ENCODE data around the gene MAT1A.

The MAT1A gene

DNA sequence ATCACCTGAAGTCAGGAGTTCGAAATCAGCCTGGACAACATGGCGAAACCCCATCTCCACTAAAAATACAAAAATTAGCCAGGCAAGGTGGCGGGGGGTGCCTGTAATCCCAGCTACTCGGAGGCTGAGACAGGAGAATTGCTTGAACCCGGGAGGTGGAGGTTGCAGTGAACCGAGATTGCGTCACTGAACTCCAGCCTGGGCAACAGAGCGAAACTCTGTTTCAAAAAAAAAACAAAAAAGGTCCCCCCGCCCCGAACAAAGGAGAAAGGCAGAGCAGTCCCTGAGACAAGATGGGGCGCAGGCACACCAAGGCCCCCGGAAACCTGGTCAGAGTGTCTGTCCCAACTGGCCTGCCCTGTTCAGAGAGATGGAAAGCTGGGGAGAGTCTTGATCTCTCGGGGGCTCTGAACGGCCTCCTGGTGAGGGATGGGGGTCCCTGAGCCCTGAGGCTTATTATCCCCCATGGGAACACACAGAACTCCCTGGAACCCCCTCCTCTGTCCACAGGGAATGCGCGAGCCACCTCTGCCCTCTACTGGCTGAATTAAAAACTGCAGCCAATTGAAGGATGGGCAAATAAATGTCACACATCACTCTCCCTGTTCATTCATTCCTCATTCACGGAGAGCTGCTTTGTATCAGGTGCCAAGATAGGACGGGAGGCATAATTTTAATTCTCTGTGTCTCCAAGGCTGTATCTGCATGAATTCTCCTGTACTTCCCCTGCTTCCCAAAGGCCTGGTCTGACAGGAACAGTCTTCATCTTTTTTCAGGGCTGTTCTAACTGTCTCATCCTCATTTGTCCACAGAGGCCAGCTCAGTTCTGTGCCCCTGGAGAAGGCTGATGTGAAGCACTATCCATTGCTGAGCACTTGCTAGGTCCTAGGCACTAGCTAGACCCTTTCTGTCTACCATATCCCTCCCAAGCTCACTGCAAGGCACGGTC lies 28.9 kb downstream of the MAT1A start:
- TF ChIP-seq, protein P1, sequence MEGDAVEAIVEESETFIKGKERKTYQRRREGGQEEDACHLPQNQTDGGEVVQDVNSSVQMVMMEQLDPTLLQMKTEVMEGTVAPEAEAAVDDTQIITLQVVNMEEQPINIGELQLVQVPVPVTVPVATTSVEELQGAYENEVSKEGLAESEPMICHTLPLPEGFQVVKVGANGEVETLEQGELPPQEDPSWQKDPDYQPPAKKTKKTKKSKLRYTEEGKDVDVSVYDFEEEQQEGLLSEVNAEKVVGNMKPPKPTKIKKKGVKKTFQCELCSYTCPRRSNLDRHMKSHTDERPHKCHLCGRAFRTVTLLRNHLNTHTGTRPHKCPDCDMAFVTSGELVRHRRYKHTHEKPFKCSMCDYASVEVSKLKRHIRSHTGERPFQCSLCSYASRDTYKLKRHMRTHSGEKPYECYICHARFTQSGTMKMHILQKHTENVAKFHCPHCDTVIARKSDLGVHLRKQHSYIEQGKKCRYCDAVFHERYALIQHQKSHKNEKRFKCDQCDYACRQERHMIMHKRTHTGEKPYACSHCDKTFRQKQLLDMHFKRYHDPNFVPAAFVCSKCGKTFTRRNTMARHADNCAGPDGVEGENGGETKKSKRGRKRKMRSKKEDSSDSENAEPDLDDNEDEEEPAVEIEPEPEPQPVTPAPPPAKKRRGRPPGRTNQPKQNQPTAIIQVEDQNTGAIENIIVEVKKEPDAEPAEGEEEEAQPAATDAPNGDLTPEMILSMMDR (IDR thresholded peaks at IDR 0.05) = peak; percentile 96

DNA sequence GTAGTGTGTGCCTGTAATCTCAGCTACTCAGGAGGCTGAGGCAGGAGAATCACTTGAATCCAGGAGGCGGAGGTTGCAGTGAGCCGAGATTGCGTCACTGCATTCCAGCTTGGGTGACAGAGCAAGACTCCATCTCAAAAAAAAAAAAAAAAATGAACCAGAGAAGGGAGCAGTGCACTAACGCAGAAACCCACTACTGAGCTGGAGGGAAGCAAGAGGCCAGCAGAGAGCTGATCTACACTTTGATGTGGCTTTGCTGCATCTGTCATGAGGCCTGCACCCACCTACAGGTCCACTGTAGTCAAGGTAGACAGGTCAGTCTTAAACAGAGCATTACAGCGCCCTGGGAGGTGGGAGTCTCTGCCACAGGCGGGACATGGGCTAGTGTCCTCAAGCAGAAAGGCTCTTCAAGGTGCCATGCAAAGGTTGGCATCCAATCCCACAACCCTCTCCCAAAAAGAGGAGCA lies 30.0 kb downstream of the MAT1A start:
- TF ChIP-seq, protein P1 (IDR thresholded peaks at IDR 0.05) = no peak

DNA sequence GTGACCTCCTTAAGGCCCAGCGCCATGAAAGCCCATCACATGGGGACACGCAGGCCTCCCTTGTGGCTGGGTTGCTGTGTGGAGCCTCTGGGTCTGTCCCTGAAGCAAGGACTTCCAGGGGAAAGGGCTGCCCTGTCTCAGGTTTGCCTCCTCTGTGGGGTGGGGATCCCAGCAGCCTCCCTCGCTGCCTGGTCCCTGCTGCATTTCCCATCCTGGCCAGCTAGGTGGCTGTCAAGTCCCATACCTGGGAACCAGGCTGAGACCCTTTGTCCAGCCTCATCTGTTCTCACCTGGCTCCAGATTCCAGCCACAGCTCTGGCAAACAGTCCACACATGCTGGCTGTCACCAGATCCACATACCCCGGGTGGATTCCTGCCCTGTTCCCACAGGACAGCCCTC lies 32.7 kb downstream of the MAT1A start:
- TF ChIP-seq, protein P1 (IDR thresholded peaks at IDR 0.05) = peak; percentile 57

DNA sequence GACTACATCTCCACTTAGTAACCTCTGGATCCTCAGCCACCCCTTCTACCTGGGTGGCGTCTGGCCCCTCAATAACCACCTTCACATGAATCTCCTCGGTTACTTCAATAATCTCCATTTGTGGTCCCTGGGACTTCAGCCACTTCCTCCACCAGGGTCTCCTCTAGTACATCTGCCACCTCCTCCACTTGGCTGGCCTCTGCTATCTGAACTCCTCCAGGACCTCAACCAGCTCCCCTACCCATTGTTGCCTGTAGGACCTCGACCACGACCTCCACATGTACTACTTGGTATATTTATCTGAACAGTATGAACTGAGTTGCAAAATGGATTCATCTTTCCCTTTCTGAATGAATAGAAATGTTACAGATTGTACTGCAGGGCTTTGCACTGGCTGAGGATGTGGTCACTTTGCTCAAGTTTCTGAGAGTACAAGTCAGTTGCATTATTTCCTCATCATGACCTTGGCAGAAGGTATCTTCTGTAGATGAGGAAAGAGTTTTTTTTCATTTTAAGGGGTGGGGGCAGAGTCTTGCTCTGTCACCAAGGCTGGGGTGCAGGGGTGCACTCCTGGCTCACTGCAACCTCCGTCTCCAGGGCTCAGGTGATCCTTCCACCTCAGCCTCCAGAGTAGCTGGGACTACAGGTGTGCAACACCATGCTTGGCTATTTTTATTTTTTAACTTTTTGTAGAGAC lies 36.0 kb downstream of the MAT1A start:
- TF ChIP-seq, protein P1 (IDR thresholded peaks at IDR 0.05) = no peak

DNA sequence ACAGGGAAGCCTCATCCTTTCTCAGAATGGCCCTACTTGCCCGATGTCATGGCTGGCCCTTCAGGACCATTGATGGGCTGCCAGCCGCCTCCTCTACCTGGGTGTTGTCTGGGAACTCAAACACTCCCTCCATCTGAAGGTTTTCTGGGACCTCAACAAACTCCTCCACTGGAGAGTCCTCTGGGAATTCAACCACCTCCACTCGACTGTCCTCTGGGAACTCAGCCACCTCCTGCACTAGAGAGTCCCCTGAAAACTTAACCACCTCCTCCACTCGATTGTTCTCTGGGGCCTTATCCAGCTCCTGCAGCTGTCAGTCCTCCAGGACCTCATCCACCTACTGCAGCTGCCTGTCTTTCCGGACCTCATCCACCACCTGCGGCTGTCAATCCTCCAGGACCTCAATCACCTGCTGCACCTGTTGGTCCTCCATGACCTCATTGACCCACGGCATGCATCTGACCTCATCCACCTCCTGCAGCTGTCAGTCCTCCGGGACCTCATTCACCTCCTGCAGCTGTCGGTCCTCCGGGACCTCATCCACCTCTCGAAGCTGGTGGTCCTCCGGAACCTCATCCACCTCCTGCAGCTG lies 37.1 kb downstream of the MAT1A start:
- TF ChIP-seq, protein P1 (IDR thresholded peaks at IDR 0.05) = no peak

Measured in LNCAP (cell line).